ENCODE results near the gene ZNF286A.
"Not testable (repeated sequence)": the region's sequence is repeated elsewhere in the genome, so short reads cannot be mapped to it uniquely, and the experiment has no call there.

Gene ZNF286A

DNA sequence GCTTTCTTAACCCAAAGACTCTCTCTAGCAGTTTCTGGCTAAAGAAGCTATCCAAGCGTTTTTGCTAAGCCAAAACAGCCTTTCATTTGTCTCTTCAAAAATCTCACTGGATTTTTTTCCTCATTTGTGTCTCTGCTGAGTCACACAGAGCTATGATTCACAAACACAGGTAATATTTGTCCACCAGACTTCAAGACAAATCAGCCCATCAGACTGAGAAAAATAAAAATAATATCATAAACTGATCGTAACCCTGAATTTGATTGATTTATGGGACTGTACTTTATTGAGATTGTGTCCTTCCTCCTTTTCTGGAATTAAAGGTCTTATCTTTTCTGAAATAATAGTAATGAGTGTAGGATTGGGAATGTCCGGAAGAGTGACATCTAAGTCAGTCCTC lies 41.3 kb upstream of the ZNF286A start:
- TF ChIP-seq, protein P1, sequence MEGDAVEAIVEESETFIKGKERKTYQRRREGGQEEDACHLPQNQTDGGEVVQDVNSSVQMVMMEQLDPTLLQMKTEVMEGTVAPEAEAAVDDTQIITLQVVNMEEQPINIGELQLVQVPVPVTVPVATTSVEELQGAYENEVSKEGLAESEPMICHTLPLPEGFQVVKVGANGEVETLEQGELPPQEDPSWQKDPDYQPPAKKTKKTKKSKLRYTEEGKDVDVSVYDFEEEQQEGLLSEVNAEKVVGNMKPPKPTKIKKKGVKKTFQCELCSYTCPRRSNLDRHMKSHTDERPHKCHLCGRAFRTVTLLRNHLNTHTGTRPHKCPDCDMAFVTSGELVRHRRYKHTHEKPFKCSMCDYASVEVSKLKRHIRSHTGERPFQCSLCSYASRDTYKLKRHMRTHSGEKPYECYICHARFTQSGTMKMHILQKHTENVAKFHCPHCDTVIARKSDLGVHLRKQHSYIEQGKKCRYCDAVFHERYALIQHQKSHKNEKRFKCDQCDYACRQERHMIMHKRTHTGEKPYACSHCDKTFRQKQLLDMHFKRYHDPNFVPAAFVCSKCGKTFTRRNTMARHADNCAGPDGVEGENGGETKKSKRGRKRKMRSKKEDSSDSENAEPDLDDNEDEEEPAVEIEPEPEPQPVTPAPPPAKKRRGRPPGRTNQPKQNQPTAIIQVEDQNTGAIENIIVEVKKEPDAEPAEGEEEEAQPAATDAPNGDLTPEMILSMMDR (IDR thresholded peaks at IDR 0.05; ENCODE audit: low read depth, low read length) = no peak
- DNase-seq (ENCODE audit: extremely low read depth, low read depth) = no peak

DNA sequence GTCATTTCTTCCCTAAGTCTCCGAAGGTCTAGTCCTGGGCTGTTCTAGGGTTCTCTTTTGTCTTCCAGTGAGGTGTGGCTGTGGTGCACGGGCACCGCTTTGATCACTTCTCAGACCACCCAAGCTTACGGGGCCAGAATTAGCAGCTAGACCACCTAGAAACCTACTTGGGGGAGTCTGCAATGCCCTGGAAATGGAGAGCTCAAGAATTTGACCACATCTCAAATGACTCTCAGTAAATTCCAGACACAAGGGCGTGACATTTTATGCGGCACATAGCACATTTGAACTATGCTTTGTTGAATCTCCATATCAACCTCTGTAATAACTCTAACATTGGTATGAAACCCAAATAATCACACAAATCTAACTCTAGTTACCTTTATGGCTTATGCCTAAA lies 40.3 kb upstream of the ZNF286A start:
- TF ChIP-seq, protein P1 (IDR thresholded peaks at IDR 0.05; ENCODE audit: low read depth, low read length) = no peak
- DNase-seq (ENCODE audit: extremely low read depth, low read depth) = no peak

DNA sequence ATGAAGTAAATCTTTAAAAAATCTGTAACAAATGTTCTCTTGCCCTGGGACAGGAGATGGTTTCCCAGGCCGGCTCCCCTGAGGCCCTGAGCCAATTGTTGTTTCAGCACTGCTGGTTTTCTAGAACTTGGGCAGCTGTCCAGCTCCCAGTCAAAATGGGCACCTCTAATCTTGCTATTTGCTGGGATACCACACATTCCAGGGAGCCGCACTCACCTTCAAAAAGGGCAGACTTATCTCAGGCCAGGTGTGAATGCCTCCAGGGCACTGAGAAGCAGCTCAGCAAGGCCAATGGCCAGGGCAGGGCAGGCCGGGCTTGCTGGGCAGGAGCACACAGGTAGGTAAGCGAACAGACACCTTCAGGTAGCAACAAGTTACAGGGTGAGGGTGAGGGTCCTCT lies 39.9 kb upstream of the ZNF286A start:
- TF ChIP-seq, protein P1 (IDR thresholded peaks at IDR 0.05; ENCODE audit: low read depth, low read length) = no peak
- DNase-seq (ENCODE audit: extremely low read depth, low read depth) = no peak

DNA sequence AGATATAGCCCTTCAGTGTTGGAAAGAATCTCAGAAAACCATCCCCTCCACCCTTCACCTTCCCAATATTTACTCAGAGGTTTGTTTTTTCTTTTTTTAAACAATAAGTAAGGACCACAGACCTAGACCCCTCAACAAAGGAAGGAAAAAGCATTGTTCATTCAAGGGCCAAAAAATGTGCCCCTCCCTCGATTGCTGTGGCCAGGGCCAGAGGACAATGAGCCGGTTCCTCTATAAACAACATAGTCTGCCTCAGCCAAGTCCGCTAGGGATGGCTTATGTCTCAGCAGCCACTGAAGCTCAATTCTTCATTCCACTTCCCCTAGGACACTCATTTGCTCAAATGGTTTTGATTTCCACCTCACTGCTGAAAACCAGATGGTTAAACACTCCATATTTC lies 39.5 kb upstream of the ZNF286A start:
- no peak for DNase-seq (ENCODE audit: extremely low read depth, low read depth)

DNA sequence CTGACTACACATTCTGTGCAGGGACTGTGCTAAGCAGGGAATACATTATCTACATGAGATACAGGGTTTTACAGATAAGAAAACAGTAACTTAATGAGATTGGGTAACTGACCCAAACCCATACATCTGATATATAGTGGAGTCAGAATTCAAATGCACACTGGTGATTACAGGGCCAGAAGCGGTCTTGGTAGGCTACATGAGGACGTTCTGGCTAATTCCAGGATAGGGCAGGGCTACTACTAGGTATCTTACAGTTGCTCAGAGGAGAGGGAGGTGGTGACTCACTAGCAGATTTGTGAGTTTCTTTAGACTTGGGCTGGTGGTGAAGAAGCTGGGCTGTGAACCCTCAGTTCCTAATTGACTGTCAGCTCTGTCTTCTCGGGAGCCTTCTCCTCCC lies 36.9 kb upstream of the ZNF286A start:
- TF ChIP-seq, protein P1 (IDR thresholded peaks at IDR 0.05; ENCODE audit: low read depth, low read length) = no peak
- DNase-seq (ENCODE audit: extremely low read depth, low read depth) = no peak

More for the DNA sequence above, 39.5 kb upstream of the ZNF286A start:
- TF ChIP-seq, protein P1 (IDR thresholded peaks at IDR 0.05; ENCODE audit: low read depth, low read length) = no peak

DNA sequence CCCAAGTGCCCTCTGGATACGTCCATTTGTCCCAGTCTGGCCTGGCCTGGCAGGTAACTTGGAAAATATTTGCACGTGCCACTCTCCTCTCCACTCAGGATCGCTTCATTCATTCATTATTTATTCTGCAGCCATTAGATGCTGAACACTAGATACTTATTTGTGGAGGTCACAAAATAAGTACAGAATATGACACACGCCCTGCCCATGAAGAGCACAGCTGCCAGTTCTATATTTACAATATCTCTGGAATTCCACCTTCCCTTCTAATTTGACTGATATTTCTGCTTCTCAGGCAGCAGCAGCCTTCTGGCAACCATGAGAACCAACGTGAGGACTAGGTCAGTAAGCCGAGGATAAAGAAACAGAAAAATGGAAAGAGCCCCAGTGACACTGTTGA lies 36.4 kb upstream of the ZNF286A start:
- TF ChIP-seq, protein P1 (IDR thresholded peaks at IDR 0.05; ENCODE audit: low read depth, low read length) = no peak
- no peak for DNase-seq (ENCODE audit: extremely low read depth, low read depth)

DNA sequence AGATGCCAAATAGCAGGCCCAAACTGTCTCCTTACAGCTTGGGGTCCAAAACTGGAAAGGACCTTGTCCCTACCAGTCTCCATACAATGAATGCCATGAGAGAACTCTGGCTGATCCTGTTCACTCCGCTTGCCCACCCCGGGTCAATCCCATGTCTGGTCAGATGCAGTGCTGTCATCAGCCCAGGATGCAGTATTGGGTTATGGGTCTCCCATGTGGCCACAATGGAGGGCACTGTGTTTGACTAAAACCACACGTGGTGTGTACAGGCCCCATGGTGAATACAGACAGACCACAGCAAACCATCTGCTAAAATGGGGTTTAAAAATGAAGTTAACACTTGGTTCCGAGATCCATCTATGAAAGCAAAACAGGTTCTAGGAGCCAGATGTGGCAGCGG lies 35.9 kb upstream of the ZNF286A start:
- no peak for DNase-seq (ENCODE audit: extremely low read depth, low read depth)
- TF ChIP-seq, protein P1 (IDR thresholded peaks at IDR 0.05; ENCODE audit: low read depth, low read length) = no peak

DNA sequence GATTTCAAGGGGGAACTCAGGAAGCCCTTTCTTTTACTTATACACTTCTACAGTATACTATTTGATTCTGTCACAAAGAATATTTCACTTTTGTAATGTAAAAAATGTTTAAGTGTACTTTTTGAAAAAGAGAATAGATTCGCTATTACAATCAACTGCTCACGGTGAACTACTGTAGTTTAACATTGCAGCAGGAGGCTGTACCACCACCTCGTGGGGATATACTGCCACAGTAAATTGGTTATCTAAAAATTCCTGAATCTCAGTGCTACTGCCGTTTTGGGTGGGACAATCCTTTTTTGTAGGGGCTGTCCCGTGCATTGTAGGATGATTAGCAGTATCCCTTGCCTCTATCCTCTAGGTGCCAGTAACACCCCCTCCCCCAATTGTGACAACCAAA lies 30.0 kb upstream of the ZNF286A start:
- DNase-seq (ENCODE audit: extremely low read depth, low read depth) = not testable (repeated sequence)

DNA sequence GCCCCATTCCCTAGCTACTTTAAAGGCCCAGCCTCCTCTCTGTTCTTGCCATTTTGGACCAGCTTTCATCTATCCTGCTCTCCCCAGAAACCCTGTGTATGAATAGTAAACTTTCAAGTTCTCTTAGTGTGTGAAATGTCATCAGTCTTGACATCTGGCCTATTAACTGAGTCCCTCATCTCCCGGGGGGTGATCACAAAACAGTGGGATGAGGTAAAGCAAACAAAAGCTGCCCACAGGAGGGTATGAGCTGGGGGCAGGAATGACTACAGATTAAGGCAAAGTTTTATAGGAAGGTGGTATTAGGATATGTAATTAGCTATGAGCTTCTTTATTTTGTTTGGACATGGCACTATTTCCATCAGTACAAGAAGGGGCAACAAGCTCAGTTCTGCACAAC lies 24.9 kb upstream of the ZNF286A start:
- not testable (repeated sequence) for DNase-seq (ENCODE audit: extremely low read depth, low read depth)

DNA sequence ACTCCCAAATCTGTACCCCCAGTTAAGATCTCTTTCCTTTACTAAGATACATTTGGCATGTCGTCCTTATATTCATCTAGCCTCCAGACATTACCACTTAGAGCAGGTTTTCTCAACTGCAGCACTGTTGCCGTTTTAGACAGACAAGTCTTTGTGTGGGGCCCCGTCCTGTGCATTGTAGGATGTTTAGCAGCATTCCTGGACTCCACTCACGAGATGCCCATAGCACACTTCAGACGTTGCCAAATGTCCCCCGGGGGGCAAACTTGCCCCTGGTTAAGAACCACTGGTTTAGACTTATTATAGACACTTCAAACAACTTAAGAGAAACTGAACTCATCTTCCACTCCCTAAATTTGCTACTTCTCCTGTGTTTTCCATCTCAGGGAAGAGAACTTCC lies 23.6 kb upstream of the ZNF286A start:
- not testable (repeated sequence) for DNase-seq (ENCODE audit: extremely low read depth, low read depth)

DNA sequence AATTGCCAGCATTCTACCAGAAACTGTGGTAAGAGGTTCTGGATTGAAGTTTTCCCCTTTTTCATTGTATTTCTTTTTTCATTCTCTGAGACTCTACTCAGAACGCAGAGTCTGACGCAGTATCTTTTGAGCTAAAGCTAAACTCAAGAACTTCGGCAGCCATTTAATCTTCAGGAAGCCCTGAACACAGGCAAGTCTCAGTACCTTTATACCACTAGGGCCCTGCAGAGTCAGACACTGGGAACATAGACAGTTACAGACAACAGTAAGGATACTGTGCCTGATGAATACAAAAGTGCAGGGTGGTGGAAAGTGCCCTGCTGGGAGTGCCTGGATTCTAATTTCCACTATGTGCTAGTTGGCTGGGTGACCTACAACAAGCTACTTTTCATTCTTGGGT lies 16.4 kb upstream of the ZNF286A start:
- DNase-seq (ENCODE audit: extremely low read depth, low read depth) = not testable (repeated sequence)

DNA sequence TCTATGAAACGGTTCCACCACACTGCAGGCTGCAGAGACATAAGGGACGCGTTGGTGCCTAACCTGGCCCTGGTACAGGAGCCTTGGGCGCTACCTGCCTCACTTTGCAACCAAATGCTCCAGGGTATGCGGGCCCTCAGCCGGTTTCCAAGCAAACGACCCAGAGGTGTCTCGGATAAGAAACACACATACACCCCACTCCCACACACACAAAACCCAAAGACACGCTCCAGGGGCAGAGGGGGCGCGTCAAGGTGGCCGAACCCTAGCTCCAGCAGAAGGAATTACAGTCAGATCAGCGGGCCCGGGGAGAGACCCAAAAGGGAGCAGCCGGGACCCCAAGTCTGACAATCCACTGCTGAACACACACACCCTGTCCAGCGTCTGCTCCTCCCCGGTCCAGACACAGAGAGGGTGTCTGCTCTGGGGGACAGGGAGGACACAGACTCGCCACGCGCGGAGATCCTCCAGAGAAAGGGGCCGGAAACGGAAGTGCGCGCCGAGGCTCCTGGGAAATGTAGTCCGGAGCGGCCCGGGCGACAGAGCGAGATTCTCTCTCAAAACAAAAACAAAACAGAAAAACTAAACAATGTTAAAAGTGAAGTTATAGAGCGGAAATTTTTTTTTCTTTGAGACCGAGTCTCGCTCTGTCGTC lies 15.6 kb upstream of the ZNF286A start, which contains the start of gene TRIM16:
Gene TRIM16, minus strand, starts transcription at position 488 of the 655 bp plus-strand sequence. CDS start 32,702 bp downstream, outside the sequence.
- DNase-seq (ENCODE audit: extremely low read depth, low read depth) = not testable (repeated sequence)
